Thymus (tissue), 11 donors: Measurements from ENCODE around the gene UAP1L1. TPM values are rescaled to one million over a fixed set of nuclear protein-coding genes. Genes with fewer than 3 reads are reported as not detected.
A peak's percentile ranks its signal among the peaks of the same experiment; 100 is the strongest.
"Not testable (repeated sequence)": the region's sequence is repeated elsewhere in the genome, so short reads cannot be mapped to it uniquely, and the experiment has no call there.

ENCODE experiments used
- DNase-seq, 9 donors: peaks; one replicate each; pipeline ENCODE4 v3.0.0-alpha.2; 2013; ENCODE audit warnings: low spot score in 9 of 9, low read depth in 6 of 9, missing footprints in 1 of 9
- H3K27ac ChIP-seq, 2 donors: one replicate each; pipeline ENCODE4 v1.5.1; 2013; ENCODE audit warnings: control low read depth in 1 of 2, low read depth in 1 of 2, low read length in 1 of 2, mild to moderate bottlenecking in 1 of 2, moderate library complexity in 1 of 2
- H3K27me3 ChIP-seq, 2 donors: one replicate each; pipeline ENCODE4 v1.5.1; 2013; ENCODE audit warnings: low read length in 1 of 2; ENCODE audit not compliant: control insufficient read depth in 2 of 2, insufficient read depth in 1 of 2
- H3K36me3 ChIP-seq, 2 donors: one replicate each; pipeline ENCODE4 v1.5.1; 2013; ENCODE audit warnings: low read length in 1 of 2, mild to moderate bottlenecking in 1 of 2, moderate library complexity in 1 of 2; ENCODE audit not compliant: control insufficient read depth in 2 of 2, insufficient read depth in 2 of 2
- H3K4me1 ChIP-seq, 2 donors: one replicate each; pipeline ENCODE4 v1.5.1; 2013; ENCODE audit warnings: low read length in 2 of 2; ENCODE audit not compliant: control insufficient read depth in 2 of 2, insufficient read depth in 2 of 2
- H3K4me3 ChIP-seq, 2 donors: one replicate each; pipeline ENCODE4 v1.5.1; 2013; ENCODE audit warnings: low read length in 2 of 2, control low read depth in 1 of 2, mild to moderate bottlenecking in 1 of 2
- H3K9me3 ChIP-seq, 2 donors: one replicate each; pipeline ENCODE4 v1.5.1; 2013; ENCODE audit warnings: low read length in 1 of 2, mild to moderate bottlenecking in 1 of 2; ENCODE audit not compliant: control insufficient read depth in 2 of 2, insufficient read depth in 1 of 2
- WGBS: extraction: QIAGEN DNeasy Blood & Tissue Kit; methylation state at CpG from one replicate; pipeline ENCODE4 v1.1.7; 2013; 5-methylcytosine and 5-hydroxymethylcytosine counted together
- polyA plus RNA-seq: library from polyadenylated mRNA; stranded (reverse); fragments of 200-250 nt; gene quantifications from one replicate; pipeline ENCODE4 v1.2.3, GENCODE V29; 2013
- total RNA-seq: library from RNA; stranded (reverse); fragments of 120-200 nt; gene quantifications from one replicate; pipeline ENCODE4 v1.2.4, GENCODE V29; 2013
- donor health status: healthy.

The UAP1L1 gene
- total and polyA plus RNA-seq, 2 donors: 1.9 to 9.4 TPM

- Histone ChIP-seq H3K4me3 (no peak overlapping the region), H3K4me1 (peaks cover 3 to 11% of the 10 kb centered on the region in 2 donors), H3K9me3 (no peaks in the 10 kb centered on the region), H3K27me3 (peaks cover 2 to 33% of the 10 kb centered on the region in 2 donors), H3K27ac (no peak overlapping the region), H3K36me3 (peaks cover 7 to 24% of the 10 kb centered on the region in 2 donors)
- DNase-seq: no peak
- WGBS: 95% methylated on average over 21 of the region's 21 CpGs
Measured at GRCh38 chr9:137115394-137116026, 38.2 kb downstream of the UAP1L1 start.

GRCh38 chr9:137116027-137116507 is 38.8 kb downstream of the UAP1L1 start:
- Histone ChIP-seq H3K27me3 (peaks cover 2 to 33% of the 10 kb centered on the region in 2 donors), H3K4me3 (no peak overlapping the region), H3K4me1 (peaks cover 3 to 11% of the 10 kb centered on the region in 2 donors), H3K36me3 (peaks cover 7 to 19% of the 10 kb centered on the region in 2 donors), H3K9me3 (no peaks in the 10 kb centered on the region), H3K27ac (no peak overlapping the region)
- no peak for DNase-seq
- 80% methylated on average over 6 of the region's 6 CpGs for WGBS

- DNase-seq: no peak
- Histone ChIP-seq H3K9me3 (no peaks in the 10 kb centered on the region), H3K36me3 (peaks cover 7 to 14% of the 10 kb centered on the region in 2 donors), H3K27me3 (peaks cover 2 to 33% of the 10 kb centered on the region in 2 donors), H3K4me3 (no peak overlapping the region), H3K27ac (no peak overlapping the region), H3K4me1 (peaks cover 3 to 13% of the 10 kb centered on the region in 2 donors)
- WGBS: 95% methylated on average over 17 of the region's 17 CpGs
Measured at GRCh38 chr9:137116728-137117127, 39.4 kb downstream of the UAP1L1 start.

- Histone ChIP-seq H3K9me3 (no peaks in the 10 kb centered on the region), H3K27me3 (peaks cover 2 to 32% of the 10 kb centered on the region in 2 donors), H3K36me3 (peaks cover 4 to 8% of the 10 kb centered on the region in 2 donors), H3K27ac (no peak overlapping the region), H3K4me1 (peaks cover 6 to 19% of the 10 kb centered on the region in 2 donors), H3K4me3 (no peak overlapping the region)
- 94% methylated on average over 15 of the region's 15 CpGs for WGBS
- DNase-seq: no peak
Measured at GRCh38 chr9:137117269-137117731, 40.0 kb downstream of the UAP1L1 start.

- H3K27me3 ChIP-seq: peaks cover 2 to 23% of the 10 kb centered on the region in 2 donors
- not testable (repeated sequence) for H3K4me3 ChIP-seq, H3K9me3 ChIP-seq, H3K27ac ChIP-seq, DNase-seq, H3K36me3 ChIP-seq
- 88% methylated on average over 12 of the region's 12 CpGs for WGBS
- peaks cover 8 to 24% of the 10 kb centered on the region in 2 donors for H3K4me1 ChIP-seq
Measured at GRCh38 chr9:137118092-137118603, 40.8 kb downstream of the UAP1L1 start.

- WGBS: 75% methylated on average over 25 of the region's 25 CpGs
- Histone ChIP-seq H3K4me1 (peaks cover 18 to 36% of the 10 kb centered on the region in 2 donors), H3K27ac (peak overlapping the region; percentile 78 to 91)
- peak in 1 of 9 donors; percentile 68 for DNase-seq
- H3K9me3 ChIP-seq, H3K4me3 ChIP-seq, H3K27me3 ChIP-seq, H3K36me3 ChIP-seq: not testable (repeated sequence)
Measured at GRCh38 chr9:137121927-137122795, 44.8 kb downstream of the UAP1L1 start.

GRCh38 chr9:137122796-137123467 is 45.6 kb downstream of the UAP1L1 start:
- not testable (repeated sequence) for H3K9me3 ChIP-seq, DNase-seq, H3K4me3 ChIP-seq, H3K36me3 ChIP-seq, H3K27me3 ChIP-seq
- WGBS: 78% methylated on average over 16 of the region's 16 CpGs
- Histone ChIP-seq H3K27ac (peak overlapping the region; percentile 78 to 91), H3K4me1 (peaks cover 20 to 44% of the 10 kb centered on the region in 2 donors)

GRCh38 chr9:137123468-137123837 is 46.1 kb downstream of the UAP1L1 start:
- H3K27me3 ChIP-seq: no peaks in the 10 kb centered on the region
- whole genome bisulfite sequencing: 88% methylated on average over 5 of the region's 5 CpGs
- no peak overlapping the region for H3K4me3 ChIP-seq
- no peaks in the 10 kb centered on the region for H3K36me3 ChIP-seq
- H3K27ac ChIP-seq: peak overlapping the region in 1 of 2 donors; percentile 91
- DNase-seq: no peak
- H3K4me1 ChIP-seq: peaks cover 25 to 49% of the 10 kb centered on the region in 2 donors
- no peaks in the 10 kb centered on the region for H3K9me3 ChIP-seq
